ENCODE results near the gene IER5. TPM values are rescaled to one million over a fixed set of nuclear protein-coding genes. Genes with fewer than 3 reads are reported as not detected.

The IER5 gene
- total RNA-seq, 1 donor from 2014 or later = 18.0 TPM

GRCh38 chr1:181092056-181092455 is 3.6 kb downstream of the IER5 start:
- Mint-ChIP-seq H3K27me3 (ENCODE audit: unreplicated experiment) (peaks cover 23% of the 10 kb centered on the region), H3K27ac (ENCODE audit: unreplicated experiment) (peak overlapping the region; percentile 27), H3K4me3 (ENCODE audit: unreplicated experiment) (peak overlapping the region; percentile 74), H3K36me3 (ENCODE audit: low read depth, unreplicated experiment) (peaks cover 14% of the 10 kb centered on the region), H3K9me3 (ENCODE audit: unreplicated experiment) (no peaks in the 10 kb centered on the region), H3K4me1 (ENCODE audit: unreplicated experiment) (peaks cover 44% of the 10 kb centered on the region)
- DNase-seq (ENCODE audit: low spot score) = no peak
- TF ChIP-seq CTCF (IDR thresholded peaks at IDR 0.05; ENCODE audit: unreplicated experiment) = no peak

GRCh38 chr1:181092883-181093458 is 4.5 kb downstream of the IER5 start:
- TF ChIP-seq CTCF (IDR thresholded peaks at IDR 0.05; ENCODE audit: unreplicated experiment) = no peak
- peaks cover 17% of the 10 kb centered on the region for H3K27me3 Mint-ChIP-seq (ENCODE audit: unreplicated experiment)
- peaks cover 14% of the 10 kb centered on the region for H3K36me3 Mint-ChIP-seq (ENCODE audit: low read depth, unreplicated experiment)
- no peaks in the 10 kb centered on the region for H3K9me3 Mint-ChIP-seq (ENCODE audit: unreplicated experiment)
- H3K4me1 Mint-ChIP-seq (ENCODE audit: unreplicated experiment) = peaks cover 44% of the 10 kb centered on the region
- peak overlapping the region; percentile 5 for H3K27ac Mint-ChIP-seq (ENCODE audit: unreplicated experiment)
- no peak for DNase-seq (ENCODE audit: low spot score)
- H3K4me3 Mint-ChIP-seq (ENCODE audit: unreplicated experiment) = peak overlapping the region; percentile 56

GRCh38 chr1:181094416-181095212 is 6.1 kb downstream of the IER5 start:
- Mint-ChIP-seq H3K9me3 (ENCODE audit: unreplicated experiment) (no peaks in the 10 kb centered on the region), H3K4me3 (ENCODE audit: unreplicated experiment) (no peak overlapping the region), H3K27ac (ENCODE audit: unreplicated experiment) (no peak overlapping the region), H3K36me3 (ENCODE audit: low read depth, unreplicated experiment) (peaks cover 14% of the 10 kb centered on the region), H3K27me3 (ENCODE audit: unreplicated experiment) (peaks cover 14% of the 10 kb centered on the region), H3K4me1 (ENCODE audit: unreplicated experiment) (peaks cover 52% of the 10 kb centered on the region)
- no peak for DNase-seq (ENCODE audit: low spot score)
- no peak for TF ChIP-seq CTCF (IDR thresholded peaks at IDR 0.05; ENCODE audit: unreplicated experiment)

- Mint-ChIP-seq H3K4me1 (ENCODE audit: unreplicated experiment) (peaks cover 56% of the 10 kb centered on the region), H3K9me3 (ENCODE audit: unreplicated experiment) (no peaks in the 10 kb centered on the region), H3K27me3 (ENCODE audit: unreplicated experiment) (peaks cover 10% of the 10 kb centered on the region), H3K27ac (ENCODE audit: unreplicated experiment) (no peak overlapping the region), H3K4me3 (ENCODE audit: unreplicated experiment) (no peak overlapping the region), H3K36me3 (ENCODE audit: low read depth, unreplicated experiment) (peaks cover 8% of the 10 kb centered on the region)
- DNase-seq (ENCODE audit: low spot score) = no peak
- TF ChIP-seq CTCF (IDR thresholded peaks at IDR 0.05; ENCODE audit: unreplicated experiment) = no peak
Observed at GRCh38 chr1:181095260-181095659, 6.8 kb downstream of the IER5 start.

- H3K4me1 Mint-ChIP-seq (ENCODE audit: unreplicated experiment) = peaks cover 56% of the 10 kb centered on the region
Observed at GRCh38 chr1:181095763-181096184, 7.3 kb downstream of the IER5 start.

More at GRCh38 chr1:181095763-181096184, 7.3 kb downstream of the IER5 start:
- TF ChIP-seq CTCF (IDR thresholded peaks at IDR 0.05; ENCODE audit: unreplicated experiment) = no peak
- DNase-seq (ENCODE audit: low spot score) = no peak
- Mint-ChIP-seq H3K9me3 (ENCODE audit: unreplicated experiment) (no peaks in the 10 kb centered on the region), H3K27ac (ENCODE audit: unreplicated experiment) (peak overlapping the region; percentile 55), H3K27me3 (ENCODE audit: unreplicated experiment) (peaks cover 8% of the 10 kb centered on the region), H3K36me3 (ENCODE audit: low read depth, unreplicated experiment) (peaks cover 9% of the 10 kb centered on the region), H3K4me3 (ENCODE audit: unreplicated experiment) (no peak overlapping the region)
